Peyer's patch (tissue), 4 donors: ENCODE measurements around the gene SCN5A. TPM values are rescaled to one million over a fixed set of nuclear protein-coding genes. Genes with fewer than 3 reads are reported as not detected.
A peak's percentile ranks its signal among the peaks of the same experiment; 100 is the strongest.

Experiments
- DNase-seq, 3 donors: peaks; one replicate each; pipeline ENCODE4 v3.0.0-alpha.2; 2017 to 2019
- H3K27ac ChIP-seq, 4 donors: fragments of 200-600 bp; sonication (generic); one replicate each; pipeline ENCODE4 v1.5.1; 2016 to 2019
- H3K27me3 ChIP-seq, 2 donors: fragments of 200-600 bp; sonication (generic); one replicate each; pipeline ENCODE4 v1.5.1; 2019
- H3K36me3 ChIP-seq, 3 donors: fragments of 200-600 bp; sonication (generic); one replicate each; pipeline ENCODE4 v1.5.1; 2016 to 2019
- H3K4me1 ChIP-seq, 4 donors: fragments of 200-600 bp; sonication (generic); one replicate each; pipeline ENCODE4 v1.5.1; 2016 to 2019
- H3K4me3 ChIP-seq, 4 donors: fragments of 200-600 bp; sonication (generic); 1 replicate in 3 of 4; 2 replicates in 1 of 4; pipeline ENCODE4 v1.5.1; 2016 to 2019; ENCODE audit warnings: mild to moderate bottlenecking in 1 of 4
- H3K9me3 ChIP-seq, 4 donors: fragments of 200-600 bp; sonication (generic); one replicate each; pipeline ENCODE4 v1.5.1; 2016 to 2019; ENCODE audit warnings: mild to moderate bottlenecking in 1 of 4
- CTCF ChIP-seq, 6 experiments: fragments of 450-650 bp in 4 of 6; fragments of 200-600 bp in 2 of 6; sonication (generic) in 1 of 6; IDR thresholded peaks; one replicate each; pipeline ENCODE4 v1.5.1; 2017 to 2019; ENCODE audit warnings: antibody characterized with exemption in 6 of 6, mild to moderate bottlenecking in 3 of 6, moderate library complexity in 1 of 6
- POLR2A ChIP-seq, 2 donors: fragments of 450-650 bp; IDR thresholded peaks; one replicate each; pipeline ENCODE4 v1.5.1; 2017; ENCODE audit warnings: antibody characterized with exemption in 2 of 2, mild to moderate bottlenecking in 2 of 2, moderate library complexity in 2 of 2
- total RNA-seq, 4 donors: library from RNA; depleted of rRNA; stranded (reverse); fragments of >200 nt; gene quantifications; one replicate each; pipeline ENCODE4 v1.1.0, GENCODE V29; 2016

The SCN5A gene
- total RNA-seq, 4 donors from 2014 or later, result 0.13 TPM; not detected in 3

DNA sequence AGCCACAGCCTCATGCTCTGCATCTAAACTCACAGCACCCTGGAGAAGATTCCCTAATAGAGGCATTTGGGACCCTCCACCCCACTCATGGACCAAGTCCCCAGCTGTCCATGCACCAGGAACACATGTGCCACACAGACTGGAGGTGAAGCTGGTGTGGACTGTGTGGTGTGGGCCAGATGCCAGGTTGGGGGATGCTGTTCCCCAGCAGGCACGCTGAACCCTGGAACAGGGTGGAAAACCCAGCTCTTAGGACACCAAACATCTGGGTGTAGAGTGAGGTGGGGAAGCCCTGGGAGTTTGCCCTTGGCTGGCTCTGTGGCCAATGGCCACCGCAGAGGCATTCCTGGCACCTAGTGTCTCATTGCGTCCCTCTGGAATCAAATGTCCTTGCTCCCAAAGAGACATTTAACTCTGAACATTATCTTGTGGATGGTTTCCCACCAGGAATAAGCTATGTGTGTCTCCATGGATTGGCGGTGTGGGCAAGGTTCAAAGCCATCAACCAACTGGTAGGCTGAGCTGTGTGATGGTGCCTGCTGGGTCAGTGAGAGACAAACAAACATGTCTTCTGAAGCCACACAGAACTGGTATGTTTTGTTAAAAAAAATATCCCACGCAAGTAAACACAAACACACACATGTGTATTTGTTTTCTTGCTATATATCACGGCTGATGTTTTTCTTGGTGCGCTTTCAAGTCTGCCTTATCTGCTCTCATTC, 88.3 kb downstream of the SCN5A start:
- Histone ChIP-seq H3K9me3 (no peaks in the 10 kb centered on the region), H3K27me3 (no peaks in the 10 kb centered on the region), H3K27ac (no peak overlapping the region), H3K4me3 (no peak overlapping the region), H3K36me3 (no peaks in the 10 kb centered on the region), H3K4me1 (no peaks in the 10 kb centered on the region)
- peak in 1 of 3 donors; percentile 24 for DNase-seq
- TF ChIP-seq POLR2A (IDR thresholded peaks at IDR 0.05) (no peak), CTCF (IDR thresholded peaks at IDR 0.05) (no peak)

- no peak overlapping the region for H3K4me3 ChIP-seq
- TF ChIP-seq POLR2A (IDR thresholded peaks at IDR 0.05) (no peak), CTCF (IDR thresholded peaks at IDR 0.05) (peak in 1 of 6 experiments; percentile 7)
- no peak overlapping the region for H3K27ac ChIP-seq
- H3K4me1 ChIP-seq, result no peaks in the 10 kb centered on the region
- DNase-seq, result peak in 1 of 3 donors; percentile 33
- no peaks in the 10 kb centered on the region for H3K36me3 ChIP-seq
- no peaks in the 10 kb centered on the region for H3K27me3 ChIP-seq
- no peaks in the 10 kb centered on the region for H3K9me3 ChIP-seq
Observed at GRCh38 chr3:38560284-38560683, 89.2 kb downstream of the SCN5A start.

DNA sequence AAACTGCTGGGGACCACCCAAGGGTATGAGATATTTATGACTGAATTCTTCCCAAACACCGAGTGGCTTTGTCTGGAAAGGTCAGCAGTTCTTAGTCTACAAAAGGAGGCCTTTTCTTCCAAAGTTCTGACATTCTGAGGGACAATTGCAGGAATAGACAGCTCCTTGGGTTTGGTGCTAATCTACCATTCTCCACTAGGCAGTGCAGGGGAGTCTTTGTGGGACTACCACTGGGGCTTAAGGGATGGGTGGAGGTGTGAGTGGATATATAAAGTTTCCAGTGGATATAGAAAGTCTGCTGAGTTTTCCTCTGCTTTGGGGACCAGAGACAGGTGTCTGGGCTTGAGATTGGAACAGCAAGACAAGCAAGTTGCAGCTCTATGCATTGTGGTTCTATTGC, 90.6 kb downstream of the SCN5A start:
- no peaks in the 10 kb centered on the region for H3K4me1 ChIP-seq

DNA sequence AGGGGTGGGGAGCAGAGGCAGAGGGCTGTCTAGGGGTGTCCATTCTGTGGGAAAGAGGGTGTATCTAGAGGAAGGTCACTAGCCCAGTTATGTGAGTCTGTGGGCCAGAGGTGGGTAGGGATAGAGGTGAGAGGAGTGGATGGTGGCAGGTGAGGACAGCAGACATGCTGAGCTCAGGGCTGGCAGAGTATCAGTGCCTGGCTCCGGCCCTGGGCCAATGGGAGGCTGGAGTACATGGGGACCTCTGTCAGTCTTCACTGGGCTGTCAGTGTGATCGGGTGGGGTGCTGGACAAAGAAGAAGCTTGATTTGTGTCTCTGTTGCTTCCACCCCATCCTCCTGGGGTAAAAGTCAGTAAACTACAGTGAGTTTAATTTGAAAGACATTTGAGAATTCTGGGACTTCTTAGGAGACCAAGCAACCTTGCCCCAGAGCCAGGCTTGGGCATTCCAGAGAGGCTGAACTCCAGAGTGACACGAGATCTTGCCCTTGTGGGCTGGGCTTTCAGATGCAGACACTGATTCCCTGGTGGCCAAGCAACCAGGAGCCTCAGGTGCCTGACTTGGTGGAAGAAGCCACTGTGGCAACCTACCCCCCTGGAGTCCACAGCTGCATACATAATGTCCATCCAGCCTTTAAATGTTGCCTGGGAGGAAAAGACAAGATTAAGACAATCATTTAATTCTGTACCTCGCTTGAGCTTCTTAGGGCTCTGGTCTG, 92.7 kb downstream of the SCN5A start:
- DNase-seq, result peak in 1 of 3 donors; percentile 34
- no peaks in the 10 kb centered on the region for H3K27me3 ChIP-seq
- H3K4me1 ChIP-seq, result no peaks in the 10 kb centered on the region
- no peak overlapping the region for H3K27ac ChIP-seq
- no peak overlapping the region for H3K4me3 ChIP-seq
- H3K9me3 ChIP-seq, result no peaks in the 10 kb centered on the region
- TF ChIP-seq POLR2A (IDR thresholded peaks at IDR 0.05) (no peak), CTCF (IDR thresholded peaks at IDR 0.05) (no peak)
- no peaks in the 10 kb centered on the region for H3K36me3 ChIP-seq

More for the DNA sequence above, 90.6 kb downstream of the SCN5A start:
- DNase-seq, result peak in 1 of 3 donors; percentile 2
- Histone ChIP-seq H3K36me3 (no peaks in the 10 kb centered on the region), H3K27me3 (no peaks in the 10 kb centered on the region), H3K4me3 (no peak overlapping the region), H3K9me3 (no peaks in the 10 kb centered on the region), H3K27ac (no peak overlapping the region)
- no peak for TF ChIP-seq CTCF (IDR thresholded peaks at IDR 0.05)
- no peak for TF ChIP-seq POLR2A (IDR thresholded peaks at IDR 0.05)

DNA sequence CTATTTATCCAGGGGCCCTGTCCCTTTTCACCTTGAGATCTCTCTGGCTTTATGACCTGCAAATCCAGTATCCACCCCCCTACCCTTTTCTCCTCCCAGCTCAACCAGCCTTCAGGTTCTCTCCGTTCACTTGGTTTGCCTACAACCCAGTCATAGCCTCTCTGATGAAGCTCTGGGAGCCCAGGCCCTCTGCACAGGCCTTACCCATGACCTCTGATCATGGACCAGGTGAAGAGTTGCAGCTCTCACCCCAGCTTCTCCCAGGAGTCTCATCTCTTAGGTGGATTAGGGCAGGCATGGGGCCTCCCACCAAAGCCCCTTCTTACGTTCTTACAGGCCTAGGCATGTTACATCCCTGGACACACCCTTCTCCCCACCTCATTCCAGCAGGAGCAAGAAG, 93.6 kb downstream of the SCN5A start:
- no peaks in the 10 kb centered on the region for H3K4me1 ChIP-seq
- no peak overlapping the region for H3K27ac ChIP-seq
- no peaks in the 10 kb centered on the region for H3K36me3 ChIP-seq
- DNase-seq, result no peak
- TF ChIP-seq CTCF (IDR thresholded peaks at IDR 0.05) (no peak), POLR2A (IDR thresholded peaks at IDR 0.05) (no peak)
- no peaks in the 10 kb centered on the region for H3K9me3 ChIP-seq
- H3K27me3 ChIP-seq, result no peaks in the 10 kb centered on the region
- H3K4me3 ChIP-seq, result no peak overlapping the region
